ENCODE measurements around the gene KIAA0232.
A peak's percentile ranks its signal among the peaks of the same experiment; 100 is the strongest.

DNA sequence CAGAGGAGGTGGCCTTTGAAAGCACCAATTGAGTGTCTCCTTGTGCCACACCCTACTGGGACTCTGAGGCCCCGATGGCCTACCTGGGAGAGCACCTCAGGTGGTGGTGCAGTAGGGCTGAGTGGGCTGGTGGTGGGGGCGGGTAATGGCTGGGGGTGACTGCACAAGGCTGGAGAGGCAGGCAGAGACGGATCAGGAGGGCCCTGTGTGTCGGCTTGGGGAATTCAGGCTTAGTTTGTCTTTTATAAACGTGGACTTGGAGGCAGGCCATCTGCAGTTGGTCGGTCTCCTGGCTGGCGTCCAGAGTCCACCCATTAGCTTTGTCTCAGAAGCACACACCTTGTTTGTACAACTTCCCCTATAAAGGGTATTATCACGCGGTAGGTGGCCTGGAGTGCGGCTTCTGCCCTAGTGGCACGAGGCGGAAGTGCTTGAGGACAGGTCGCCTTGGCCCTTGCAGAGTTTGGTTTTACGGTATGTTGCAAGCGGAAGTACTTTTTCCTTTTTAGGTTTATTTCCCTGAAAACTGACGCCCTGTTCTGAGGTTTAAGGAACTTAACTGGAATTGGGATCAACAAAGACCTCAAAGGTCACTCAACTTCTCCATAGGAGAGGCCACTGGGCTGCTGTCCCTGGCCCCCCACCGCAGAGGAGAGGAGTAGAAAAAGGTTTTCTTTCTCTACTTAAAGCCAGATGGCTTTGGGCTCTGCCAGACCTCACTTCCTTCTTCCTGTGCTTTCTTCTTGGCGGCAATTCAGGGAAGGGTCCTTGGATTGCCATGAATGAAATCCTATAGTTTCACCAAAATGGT is 135.1 kb downstream of the KIAA0232 start:
- TF ChIP-seq, protein P1, sequence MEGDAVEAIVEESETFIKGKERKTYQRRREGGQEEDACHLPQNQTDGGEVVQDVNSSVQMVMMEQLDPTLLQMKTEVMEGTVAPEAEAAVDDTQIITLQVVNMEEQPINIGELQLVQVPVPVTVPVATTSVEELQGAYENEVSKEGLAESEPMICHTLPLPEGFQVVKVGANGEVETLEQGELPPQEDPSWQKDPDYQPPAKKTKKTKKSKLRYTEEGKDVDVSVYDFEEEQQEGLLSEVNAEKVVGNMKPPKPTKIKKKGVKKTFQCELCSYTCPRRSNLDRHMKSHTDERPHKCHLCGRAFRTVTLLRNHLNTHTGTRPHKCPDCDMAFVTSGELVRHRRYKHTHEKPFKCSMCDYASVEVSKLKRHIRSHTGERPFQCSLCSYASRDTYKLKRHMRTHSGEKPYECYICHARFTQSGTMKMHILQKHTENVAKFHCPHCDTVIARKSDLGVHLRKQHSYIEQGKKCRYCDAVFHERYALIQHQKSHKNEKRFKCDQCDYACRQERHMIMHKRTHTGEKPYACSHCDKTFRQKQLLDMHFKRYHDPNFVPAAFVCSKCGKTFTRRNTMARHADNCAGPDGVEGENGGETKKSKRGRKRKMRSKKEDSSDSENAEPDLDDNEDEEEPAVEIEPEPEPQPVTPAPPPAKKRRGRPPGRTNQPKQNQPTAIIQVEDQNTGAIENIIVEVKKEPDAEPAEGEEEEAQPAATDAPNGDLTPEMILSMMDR (IDR thresholded peaks at IDR 0.05; ENCODE audit: poor library complexity) = peak; percentile 44
- TF ChIP-seq EZH2 (IDR thresholded peaks at IDR 0.05; ENCODE audit: borderline replicate concordance) (no peak), EZH2phosphoT487 (IDR thresholded peaks at IDR 0.05; ENCODE audit: low read depth, severe bottlenecking, unreplicated experiment) (no peak)
